Body of pancreas (tissue), 4 donors: ENCODE data around the gene IL2RA.

Experiments
- POLR2A ChIP-seq, 3 donors: fragments of 450-650 bp; IDR thresholded peaks; one replicate each; pipeline ENCODE4 v1.6.1; 2016; ENCODE audit warnings: antibody characterized with exemption in 3 of 3, mild to moderate bottlenecking in 2 of 3
- TF ChIP-seq, protein P1 (sequence below), 7 experiments: fragments of 450-650 bp in 4 of 7; fragments of 200-600 bp in 3 of 7; sonication (generic) in 3 of 7; IDR thresholded peaks; one replicate each; pipeline ENCODE4 v1.5.1; 2016 to 2019; ENCODE audit warnings: antibody characterized with exemption in 7 of 7

DNA sequence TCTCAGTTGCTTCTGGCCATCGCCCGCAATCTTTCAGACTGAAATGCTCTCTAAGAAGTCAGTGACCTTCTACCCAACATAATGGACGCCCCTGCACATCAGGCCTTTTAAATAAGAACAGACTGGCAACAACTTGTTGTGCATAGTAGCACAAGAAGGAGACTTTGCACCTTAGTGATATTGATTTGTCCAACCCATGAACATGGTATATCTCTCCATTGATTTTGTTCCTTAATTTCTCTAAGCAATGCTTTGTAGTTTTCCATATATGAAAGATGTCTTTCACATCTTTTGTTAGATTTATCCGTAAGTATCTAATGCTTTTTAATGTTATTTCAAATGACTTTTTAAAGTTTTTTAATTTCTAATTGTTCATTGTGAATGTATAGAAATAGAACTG, 89.1 kb downstream of the IL2RA start:
- no peak for TF ChIP-seq POLR2A (IDR thresholded peaks at IDR 0.05)
- TF ChIP-seq, protein P1, sequence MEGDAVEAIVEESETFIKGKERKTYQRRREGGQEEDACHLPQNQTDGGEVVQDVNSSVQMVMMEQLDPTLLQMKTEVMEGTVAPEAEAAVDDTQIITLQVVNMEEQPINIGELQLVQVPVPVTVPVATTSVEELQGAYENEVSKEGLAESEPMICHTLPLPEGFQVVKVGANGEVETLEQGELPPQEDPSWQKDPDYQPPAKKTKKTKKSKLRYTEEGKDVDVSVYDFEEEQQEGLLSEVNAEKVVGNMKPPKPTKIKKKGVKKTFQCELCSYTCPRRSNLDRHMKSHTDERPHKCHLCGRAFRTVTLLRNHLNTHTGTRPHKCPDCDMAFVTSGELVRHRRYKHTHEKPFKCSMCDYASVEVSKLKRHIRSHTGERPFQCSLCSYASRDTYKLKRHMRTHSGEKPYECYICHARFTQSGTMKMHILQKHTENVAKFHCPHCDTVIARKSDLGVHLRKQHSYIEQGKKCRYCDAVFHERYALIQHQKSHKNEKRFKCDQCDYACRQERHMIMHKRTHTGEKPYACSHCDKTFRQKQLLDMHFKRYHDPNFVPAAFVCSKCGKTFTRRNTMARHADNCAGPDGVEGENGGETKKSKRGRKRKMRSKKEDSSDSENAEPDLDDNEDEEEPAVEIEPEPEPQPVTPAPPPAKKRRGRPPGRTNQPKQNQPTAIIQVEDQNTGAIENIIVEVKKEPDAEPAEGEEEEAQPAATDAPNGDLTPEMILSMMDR (IDR thresholded peaks at IDR 0.05), result no peak
